ENCODE measurements around the gene PRSS8.

GRCh38 chr16:31082368-31083045 is 53.0 kb downstream of the PRSS8 start:
- TF ChIP-seq POLR2A (IDR thresholded peaks at IDR 0.05; ENCODE audit: low read depth, low read length) (no peak), TAF1 (IDR thresholded peaks at IDR 0.05; ENCODE audit: borderline replicate concordance, low read depth, low read length) (no peak)
